A673 (cell line): ENCODE data around the gene ADAMTS3. TPM values are rescaled to one million over a fixed set of nuclear protein-coding genes. Genes with fewer than 3 reads are reported as not detected.

Experiments used
- BruUV-seq: library from RNA; stranded (reverse); fragments of 400-500 nt; replicated peaks from 2 replicates; lab custom pipeline; 2021; lab: Mats Ljungman, UMichigan
- CTCF ChIA-PET: fragments of 300-600 bp; sonication (Branson Sonifier 250); formaldehyde crosslinking; loops from one replicate; lab custom pipeline; 2022; ENCODE audit warnings: antibody characterized with exemption; lab: Charles Lee
- POLR2A ChIA-PET: fragments of 300-600 bp; sonication (Branson Sonifier 250); formaldehyde crosslinking; loops from one replicate; lab custom pipeline; 2022; ENCODE audit warnings: antibody characterized with exemption; ENCODE audit not compliant: low non-redundant PET; lab: Charles Lee
- DNase-seq: peaks from one replicate; pipeline ENCODE4 v3.0.0-alpha.2; 2015; ENCODE audit warnings: low spot score
- H3K27ac ChIP-seq: fragments of 200-600 bp; sonication (generic); 2 replicates; pipeline ENCODE4 v1.5.1; 2016; ENCODE audit warnings: mixed run types, low read depth, mild to moderate bottlenecking, mixed read lengths, antibody characterized with exemption, low read length; ENCODE audit not compliant: poor library complexity, severe bottlenecking
- H3K27me3 ChIP-seq: fragments of 200-600 bp; sonication (generic); replicated peaks from 2 replicates; pipeline ENCODE4 v1.6.1; 2017; ENCODE audit warnings: mixed run types, low read depth, mild to moderate bottlenecking, mixed read lengths, antibody characterized with exemption, low read length; ENCODE audit not compliant: insufficient read depth, poor library complexity
- H3K36me3 ChIP-seq: fragments of 200-600 bp; sonication (generic); 2 replicates; pipeline ENCODE4 v1.6.1; 2016; ENCODE audit warnings: mixed run types, mild to moderate bottlenecking, mixed read lengths, antibody characterized with exemption, low read length; ENCODE audit not compliant: insufficient read depth, poor library complexity, severe bottlenecking
- H3K4me1 ChIP-seq: fragments of 200-600 bp; sonication (generic); 2 replicates; pipeline ENCODE4 v1.6.1; 2017; ENCODE audit warnings: mixed run types, mild to moderate bottlenecking, mixed read lengths, antibody characterized with exemption, low read length; ENCODE audit not compliant: insufficient read depth, poor library complexity, severe bottlenecking
- H3K4me3 ChIP-seq: fragments of 200-600 bp; sonication (generic); 2 replicates; pipeline ENCODE4 v1.5.1; 2016; ENCODE audit warnings: low read depth, mixed run types, mild to moderate bottlenecking, mixed read lengths, low read length; ENCODE audit not compliant: poor library complexity, severe bottlenecking
- H3K9me3 ChIP-seq: fragments of 200-600 bp; sonication (generic); 2 replicates; pipeline ENCODE4 v1.6.1; 2016; ENCODE audit warnings: mixed run types, low read depth, mild to moderate bottlenecking, mixed read lengths, antibody characterized with exemption, low read length; ENCODE audit not compliant: poor library complexity, severe bottlenecking
- EZH2 ChIP-seq: fragments of 200-600 bp; sonication (generic); IDR thresholded peaks from 2 replicates; pipeline ENCODE4 v1.6.1; 2017; ENCODE audit warnings: borderline replicate concordance, low read depth, mild to moderate bottlenecking, mixed read lengths, antibody characterized with exemption, low read length; ENCODE audit not compliant: poor library complexity, severe bottlenecking
- intact Hi-C: fragments of 100-400 bp; cut with micrococcal nuclease; formaldehyde crosslinking; loops from one replicate; pipeline ENCODE4 v1.10.0; 2022; ENCODE audit not compliant: unreplicated experiment
- total RNA-seq: library from RNA; stranded (reverse); gene quantifications from 2 replicates; pipeline ENCODE4 v1.2.3, GENCODE V29; 2021
- TF ChIP-seq, protein P1 (sequence below): fragments of 300-800, 200-600 bp; sonication (generic); conservative IDR thresholded peaks from 2 replicates; pipeline ENCODE4 v1.5.1; 2017; ENCODE audit warnings: low read depth, mild to moderate bottlenecking, antibody characterized with exemption, low read length, moderate library complexity, mixed read lengths

ADAMTS3 gene
- total RNA-seq, 1 experiment from 2014 or later = 0.17 TPM

DNA sequence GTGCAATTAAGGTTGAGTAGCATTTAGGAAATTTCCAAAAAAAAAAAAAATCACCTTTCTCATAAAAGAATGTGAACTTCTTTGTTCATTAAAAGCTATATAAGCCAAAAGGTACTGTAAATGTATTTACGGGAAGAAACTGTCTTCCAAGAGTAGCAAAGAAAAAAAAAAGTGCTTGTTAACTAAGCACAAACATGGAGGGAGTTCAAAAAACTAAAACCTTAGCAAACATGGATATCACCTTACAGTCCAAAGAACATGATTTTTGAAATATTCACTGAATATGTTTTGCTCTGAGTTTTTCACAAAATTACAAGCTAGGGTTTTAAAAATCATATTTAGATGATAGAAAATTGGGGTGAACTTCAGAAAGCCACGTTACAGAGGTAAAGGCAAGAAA is 217.5 kb downstream of the ADAMTS3 start:
- no peaks in the 10 kb centered on the region for H3K4me1 ChIP-seq
- BruUV-seq = no TSS peak
- no peak for DNase-seq
- H3K27me3 ChIP-seq = no peaks in the 10 kb centered on the region
- TF ChIP-seq, protein P1, sequence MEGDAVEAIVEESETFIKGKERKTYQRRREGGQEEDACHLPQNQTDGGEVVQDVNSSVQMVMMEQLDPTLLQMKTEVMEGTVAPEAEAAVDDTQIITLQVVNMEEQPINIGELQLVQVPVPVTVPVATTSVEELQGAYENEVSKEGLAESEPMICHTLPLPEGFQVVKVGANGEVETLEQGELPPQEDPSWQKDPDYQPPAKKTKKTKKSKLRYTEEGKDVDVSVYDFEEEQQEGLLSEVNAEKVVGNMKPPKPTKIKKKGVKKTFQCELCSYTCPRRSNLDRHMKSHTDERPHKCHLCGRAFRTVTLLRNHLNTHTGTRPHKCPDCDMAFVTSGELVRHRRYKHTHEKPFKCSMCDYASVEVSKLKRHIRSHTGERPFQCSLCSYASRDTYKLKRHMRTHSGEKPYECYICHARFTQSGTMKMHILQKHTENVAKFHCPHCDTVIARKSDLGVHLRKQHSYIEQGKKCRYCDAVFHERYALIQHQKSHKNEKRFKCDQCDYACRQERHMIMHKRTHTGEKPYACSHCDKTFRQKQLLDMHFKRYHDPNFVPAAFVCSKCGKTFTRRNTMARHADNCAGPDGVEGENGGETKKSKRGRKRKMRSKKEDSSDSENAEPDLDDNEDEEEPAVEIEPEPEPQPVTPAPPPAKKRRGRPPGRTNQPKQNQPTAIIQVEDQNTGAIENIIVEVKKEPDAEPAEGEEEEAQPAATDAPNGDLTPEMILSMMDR = no peak
- no peak for TF ChIP-seq EZH2
- intact Hi-C loops = no loop called here
- H3K9me3 ChIP-seq = no peaks in the 10 kb centered on the region
- ChIA-PET CTCF (interaction anchor here (0.6 kb wide), 1 partner anchor 46 kb away, joined by 5 read pairs; no protein-coding TSS in a partner anchor), POLR2A (no interaction called here)
- no peaks in the 10 kb centered on the region for H3K36me3 ChIP-seq
- no peak overlapping the region for H3K4me3 ChIP-seq
- no peak overlapping the region for H3K27ac ChIP-seq

DNA sequence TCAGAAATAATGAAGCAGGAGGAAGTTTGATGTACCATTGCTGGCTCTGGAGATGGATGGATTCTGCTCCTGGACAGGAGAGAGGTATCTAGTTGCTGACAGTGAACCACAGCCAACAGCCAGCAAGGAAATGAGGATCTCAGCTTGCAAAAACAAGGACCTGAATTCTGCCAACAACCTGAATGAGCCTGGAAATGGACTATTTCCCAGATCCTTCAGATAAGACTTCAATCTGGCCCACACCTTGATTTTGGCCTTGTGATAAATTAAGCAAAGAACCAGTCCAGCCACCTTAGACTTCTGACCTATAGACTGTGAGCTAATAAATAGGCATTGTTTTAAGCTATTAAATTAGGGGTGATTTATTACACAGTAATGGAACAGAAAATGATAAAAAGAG is 220.3 kb downstream of the ADAMTS3 start:
- POLR2A ChIA-PET = no interaction called here
- intact Hi-C loops = no loop called here
- no peak for TF ChIP-seq EZH2
- TF ChIP-seq, protein P1 = no peak

DNA sequence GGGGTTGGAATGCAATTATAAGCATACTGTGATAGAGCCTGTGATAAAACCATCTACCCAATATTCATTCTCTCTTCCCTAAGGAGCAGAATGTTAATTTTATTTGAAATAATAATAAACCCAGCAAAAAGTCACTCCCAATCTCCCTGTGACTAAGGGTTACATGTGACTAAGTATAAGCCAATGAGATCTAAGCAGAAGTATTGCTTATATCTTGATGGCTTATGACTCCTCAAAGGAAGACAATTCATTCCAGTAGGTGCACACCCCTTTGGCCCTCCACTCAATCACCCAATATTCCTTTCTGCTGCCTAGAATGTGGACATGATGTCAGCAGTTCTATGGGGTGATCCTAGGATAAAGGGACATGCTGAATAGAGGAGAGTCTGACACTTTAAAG is 224.6 kb downstream of the ADAMTS3 start:
- CTCF ChIA-PET = no interaction called here

More for the DNA sequence above, 220.3 kb downstream of the ADAMTS3 start:
- Histone ChIP-seq H3K27me3 (no peaks in the 10 kb centered on the region), H3K36me3 (no peaks in the 10 kb centered on the region), H3K27ac (no peak overlapping the region), H3K4me3 (no peak overlapping the region), H3K9me3 (no peaks in the 10 kb centered on the region), H3K4me1 (no peaks in the 10 kb centered on the region)
- CTCF ChIA-PET = no interaction called here
- no TSS peak for BruUV-seq
- no peak for DNase-seq

More for the DNA sequence above, 224.6 kb downstream of the ADAMTS3 start:
- TF ChIP-seq, protein P1 = no peak
- TF ChIP-seq EZH2 = no peak
- Histone ChIP-seq H3K4me3 (no peak overlapping the region), H3K27ac (no peak overlapping the region), H3K27me3 (no peaks in the 10 kb centered on the region), H3K9me3 (no peaks in the 10 kb centered on the region), H3K36me3 (no peaks in the 10 kb centered on the region), H3K4me1 (no peaks in the 10 kb centered on the region)
- POLR2A ChIA-PET = no interaction called here
- no peak for DNase-seq
- no TSS peak for BruUV-seq
- intact Hi-C loops = no loop called here
